ENCODE results near the gene S100P. TPM values are rescaled to one million over a fixed set of nuclear protein-coding genes. Genes with fewer than 3 reads are reported as not detected.

Gene S100P
- total RNA-seq, 1 donor from 2014 or later = 16.1 TPM

DNA sequence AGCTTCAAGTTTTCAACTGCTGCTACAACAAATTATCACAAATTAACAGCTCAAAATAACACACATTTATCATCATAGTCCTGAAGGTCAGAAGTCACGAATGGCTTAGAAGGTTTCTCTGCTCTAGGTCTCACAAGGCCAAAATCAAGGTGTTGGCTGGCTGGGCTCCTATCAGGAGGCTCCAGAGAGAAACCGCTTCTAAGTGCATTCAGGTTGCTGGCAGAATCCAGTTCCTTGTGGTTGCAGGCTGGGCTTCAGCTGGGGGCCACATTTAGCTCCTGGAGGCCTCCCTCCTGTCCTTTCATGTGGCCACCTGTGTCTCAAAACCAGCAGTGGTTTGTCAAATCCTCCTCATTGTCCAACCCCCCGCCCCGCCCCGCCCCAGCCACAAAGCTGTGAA lies 37.8 kb upstream of the S100P start:
- Histone ChIP-seq H3K27me3 (ENCODE audit: low read depth) (peaks cover 5% of the 10 kb centered on the region), H3K4me1 (peaks cover 11% of the 10 kb centered on the region), H3K36me3 (no peaks in the 10 kb centered on the region), H3K27ac (no peak overlapping the region), H3K9me3 (no peaks in the 10 kb centered on the region), H3K4me3 (no peak overlapping the region)
- no peak for DNase-seq
- TF ChIP-seq, protein P1, sequence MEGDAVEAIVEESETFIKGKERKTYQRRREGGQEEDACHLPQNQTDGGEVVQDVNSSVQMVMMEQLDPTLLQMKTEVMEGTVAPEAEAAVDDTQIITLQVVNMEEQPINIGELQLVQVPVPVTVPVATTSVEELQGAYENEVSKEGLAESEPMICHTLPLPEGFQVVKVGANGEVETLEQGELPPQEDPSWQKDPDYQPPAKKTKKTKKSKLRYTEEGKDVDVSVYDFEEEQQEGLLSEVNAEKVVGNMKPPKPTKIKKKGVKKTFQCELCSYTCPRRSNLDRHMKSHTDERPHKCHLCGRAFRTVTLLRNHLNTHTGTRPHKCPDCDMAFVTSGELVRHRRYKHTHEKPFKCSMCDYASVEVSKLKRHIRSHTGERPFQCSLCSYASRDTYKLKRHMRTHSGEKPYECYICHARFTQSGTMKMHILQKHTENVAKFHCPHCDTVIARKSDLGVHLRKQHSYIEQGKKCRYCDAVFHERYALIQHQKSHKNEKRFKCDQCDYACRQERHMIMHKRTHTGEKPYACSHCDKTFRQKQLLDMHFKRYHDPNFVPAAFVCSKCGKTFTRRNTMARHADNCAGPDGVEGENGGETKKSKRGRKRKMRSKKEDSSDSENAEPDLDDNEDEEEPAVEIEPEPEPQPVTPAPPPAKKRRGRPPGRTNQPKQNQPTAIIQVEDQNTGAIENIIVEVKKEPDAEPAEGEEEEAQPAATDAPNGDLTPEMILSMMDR (IDR thresholded peaks at IDR 0.05) = no peak
- intact Hi-C loops (cut with DNase I) = no loop called here
- ATAC-seq = no peak

DNA sequence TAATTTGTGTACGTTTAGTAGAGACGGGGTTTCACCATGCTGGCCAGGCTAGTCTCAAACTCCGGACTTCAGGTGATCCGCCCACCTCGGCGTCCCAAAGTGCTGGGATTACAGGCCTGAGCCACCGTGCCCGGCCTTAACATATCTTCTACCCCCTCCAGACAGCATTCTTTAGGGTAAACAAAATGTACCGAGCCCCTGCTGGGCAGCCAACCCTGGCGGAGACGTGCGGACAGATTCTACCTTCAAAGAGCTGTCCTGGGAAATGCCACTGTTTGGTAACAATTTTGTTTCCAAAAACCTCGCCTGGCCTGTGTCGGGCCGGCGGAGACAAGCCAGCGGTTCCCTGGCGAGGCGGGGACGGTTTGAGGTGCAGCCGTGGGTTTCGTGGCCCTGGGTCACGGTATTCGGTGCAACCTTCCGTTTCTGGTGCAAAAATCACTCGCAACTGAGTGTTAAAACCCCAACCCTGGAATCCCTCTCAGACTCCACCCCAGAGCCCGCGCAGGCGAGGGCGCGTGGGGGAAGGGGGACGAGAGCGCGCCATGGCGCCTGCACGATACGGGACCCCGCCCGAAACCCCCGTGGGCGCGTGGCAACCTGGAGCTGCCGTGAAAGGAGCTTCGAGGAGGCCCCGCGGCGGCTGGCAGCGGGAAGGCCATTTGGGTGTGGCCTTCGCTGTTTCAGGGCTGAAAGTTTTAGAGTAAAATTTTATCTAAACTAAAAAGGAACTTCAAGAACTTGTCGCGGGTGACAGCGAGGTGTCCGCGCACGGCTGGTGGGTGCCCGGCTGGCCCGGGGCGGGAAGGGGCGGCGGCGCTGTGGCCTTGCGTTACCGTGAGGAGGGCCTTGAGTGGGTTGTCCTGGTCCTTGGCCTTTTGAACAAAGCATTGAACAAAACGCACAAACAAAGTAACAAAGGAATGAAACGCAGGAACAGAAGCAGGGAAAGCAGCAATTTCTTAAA lies 36.2 kb upstream of the S100P start:
- Histone ChIP-seq H3K27ac (no peak overlapping the region), H3K4me1 (peaks cover 11% of the 10 kb centered on the region), H3K27me3 (ENCODE audit: low read depth) (peaks cover 5% of the 10 kb centered on the region), H3K9me3 (no peaks in the 10 kb centered on the region), H3K36me3 (no peaks in the 10 kb centered on the region), H3K4me3 (no peak overlapping the region)
- DNase-seq = no peak
- intact Hi-C loops (cut with DNase I) = no loop called here
- ATAC-seq = no peak
- TF ChIP-seq, protein P1 (IDR thresholded peaks at IDR 0.05) = no peak

DNA sequence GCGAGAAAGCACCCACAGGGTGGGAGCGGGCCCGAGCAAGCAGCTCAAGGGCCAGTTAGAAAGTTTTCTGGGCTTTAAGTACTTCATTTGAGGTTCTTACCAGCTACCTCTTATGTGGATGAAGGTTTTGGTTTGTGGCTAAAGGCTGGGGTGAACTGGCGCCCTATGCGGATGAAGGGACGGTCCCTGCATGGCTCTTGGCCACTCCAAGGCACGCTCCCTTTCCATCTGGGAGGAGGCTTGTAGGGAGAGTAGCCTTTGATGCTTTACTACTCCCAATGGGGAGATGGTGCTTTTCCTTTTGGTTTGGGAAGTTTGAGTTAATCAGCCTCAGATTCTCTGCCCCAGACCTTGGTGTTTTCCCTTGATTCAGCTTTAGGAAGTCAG lies 35.5 kb upstream of the S100P start:
- H3K27me3 ChIP-seq (ENCODE audit: low read depth) = peaks cover 5% of the 10 kb centered on the region
- ATAC-seq = peak in 1 of 2 donors; percentile 16
- intact Hi-C loops (cut with DNase I) = no loop called here

DNA sequence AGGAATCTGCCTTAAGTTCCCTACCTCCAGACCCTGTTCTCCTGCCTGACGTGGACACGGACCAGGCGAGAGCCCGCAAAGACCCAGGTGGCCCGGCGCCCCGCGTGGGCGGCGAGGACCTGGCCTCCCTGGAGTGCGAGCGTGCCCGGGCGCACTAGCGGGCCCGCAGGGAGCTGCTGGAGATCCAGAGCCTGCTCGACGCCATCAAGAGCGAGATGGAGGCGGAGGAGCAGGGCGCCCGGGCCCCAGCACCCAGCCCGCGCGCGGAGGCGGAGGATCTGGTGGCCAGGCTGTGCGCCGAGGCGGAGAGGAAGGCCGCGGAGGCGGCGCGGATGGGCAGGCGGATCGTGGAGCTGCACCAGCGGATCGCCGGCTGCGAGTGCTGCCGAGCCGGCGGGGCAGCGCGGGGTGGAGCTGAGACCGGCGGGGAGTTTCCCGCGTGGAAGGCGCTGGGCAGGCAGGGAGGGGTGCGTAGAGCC lies 35.0 kb upstream of the S100P start:
- DNase-seq = no peak
- intact Hi-C loops (cut with DNase I) = no loop called here
- peak overlapping the region; percentile 18 for H3K27ac ChIP-seq
- H3K27me3 ChIP-seq (ENCODE audit: low read depth) = peaks cover 10% of the 10 kb centered on the region
- ATAC-seq = peak; percentile 80 to 84
- no peaks in the 10 kb centered on the region for H3K9me3 ChIP-seq
- peak overlapping the region; percentile 51 for H3K4me3 ChIP-seq
- H3K36me3 ChIP-seq = no peaks in the 10 kb centered on the region
- TF ChIP-seq, protein P1 (IDR thresholded peaks at IDR 0.05) = no peak
- peaks cover 11% of the 10 kb centered on the region for H3K4me1 ChIP-seq

More for the DNA sequence above, 35.5 kb upstream of the S100P start:
- TF ChIP-seq, protein P1 (IDR thresholded peaks at IDR 0.05) = no peak
- peak overlapping the region; percentile 51 for H3K4me3 ChIP-seq
- no peaks in the 10 kb centered on the region for H3K9me3 ChIP-seq
- DNase-seq = no peak
- peak overlapping the region; percentile 18 for H3K27ac ChIP-seq
- H3K36me3 ChIP-seq = no peaks in the 10 kb centered on the region
- H3K4me1 ChIP-seq = peaks cover 11% of the 10 kb centered on the region

DNA sequence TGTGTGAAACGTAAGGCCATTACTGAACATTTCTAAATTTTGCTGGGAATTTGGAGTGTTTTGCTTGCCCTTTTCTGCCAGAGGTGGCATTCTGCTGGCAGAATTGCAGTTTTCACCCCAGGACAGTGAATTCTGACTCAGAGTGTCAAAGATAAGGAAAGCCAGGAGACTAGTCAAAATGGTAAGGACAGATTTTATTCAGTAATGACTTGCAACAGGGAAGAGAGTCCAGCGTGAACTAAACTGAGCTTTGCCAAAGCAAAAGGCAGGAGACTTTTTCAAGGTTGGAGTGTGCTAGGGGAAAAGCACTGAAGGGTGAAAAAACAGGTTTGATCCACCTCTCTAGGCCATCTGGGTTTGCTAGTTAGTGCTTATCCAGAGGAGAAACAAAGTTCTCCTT lies 33.8 kb upstream of the S100P start:
- intact Hi-C loops (cut with DNase I) = no loop called here
- Histone ChIP-seq H3K9me3 (no peaks in the 10 kb centered on the region), H3K27ac (no peak overlapping the region), H3K4me3 (no peak overlapping the region), H3K4me1 (peaks cover 23% of the 10 kb centered on the region), H3K36me3 (no peaks in the 10 kb centered on the region), H3K27me3 (ENCODE audit: low read depth) (peaks cover 22% of the 10 kb centered on the region)
- ATAC-seq (no peak), DNase-seq (no peak)
- TF ChIP-seq, protein P1 (IDR thresholded peaks at IDR 0.05) = no peak
